Keratinocyte (primary cell): ENCODE measurements around the gene ALOXE3. TPM values are rescaled to one million over a fixed set of nuclear protein-coding genes. Genes with fewer than 3 reads are reported as not detected.

ENCODE experiments used
- DNase-seq: peaks from one replicate; pipeline ENCODE4 v3.0.0-alpha.2; 2011; ENCODE audit warnings: low read depth, missing footprints, low spot score
- FAIRE-seq: peaks from 2 replicates; lab custom pipeline; 2011; peaks lifted over from hg19 to GRCh38; lab: Jason Lieb, UNC
- H2AFZ ChIP-seq: 2 replicates; pipeline ENCODE4 v1.6.0; 2012; ENCODE audit warnings: low read length, control low read depth, inconsistent platforms; ENCODE audit not compliant: control insufficient read depth
- H3K27ac ChIP-seq: 2 replicates; pipeline ENCODE4 v1.5.1; 2011; ENCODE audit warnings: low read length; ENCODE audit not compliant: control insufficient read depth, insufficient read depth
- H3K27me3 ChIP-seq: 3 replicates; pipeline ENCODE4 v1.6.0; 2011; ENCODE audit warnings: low read length; ENCODE audit not compliant: control insufficient read depth, insufficient read depth; ENCODE audit errors: extremely low read depth
- H3K36me3 ChIP-seq, 2 experiments: 2 replicates in 1 of 2; 3 replicates in 1 of 2; pipeline ENCODE4 v1.5.1; 2011; ENCODE audit warnings: low read length in 2 of 2, mild to moderate bottlenecking in 1 of 2; ENCODE audit not compliant: control insufficient read depth in 2 of 2, insufficient read depth in 2 of 2; ENCODE audit errors: extremely low read depth in 1 of 2
- H3K4me1 ChIP-seq: 3 replicates; pipeline ENCODE4 v1.5.1; 2011; ENCODE audit warnings: low read length; ENCODE audit not compliant: control insufficient read depth, insufficient read depth; ENCODE audit errors: extremely low read depth
- H3K4me2 ChIP-seq: 3 replicates; pipeline ENCODE4 v1.6.0; 2011; ENCODE audit warnings: low read depth, low read length; ENCODE audit not compliant: control insufficient read depth, insufficient read depth; ENCODE audit errors: extremely low read depth
- H3K4me3 ChIP-seq, 3 experiments: fragments of 200-600 bp in 1 of 3; sonication (generic) in 1 of 3; 2 replicates in 2 of 3; 3 replicates in 1 of 3; pipeline ENCODE4 v1.5.1; 2011 to 2016; ENCODE audit warnings: low read length in 3 of 3, mild to moderate bottlenecking in 3 of 3, control low read depth in 2 of 3, inconsistent platforms in 1 of 3, low read depth in 1 of 3, mixed read lengths in 1 of 3, mixed run types in 1 of 3, moderate library complexity in 1 of 3; ENCODE audit not compliant: control insufficient read depth in 2 of 3, insufficient read depth in 2 of 3; ENCODE audit errors: extremely low read depth in 1 of 3
- H3K79me2 ChIP-seq: 2 replicates; pipeline ENCODE4 v1.6.0; 2012; ENCODE audit warnings: low read length; ENCODE audit not compliant: control insufficient read depth, insufficient read depth
- H3K9ac ChIP-seq: 3 replicates; pipeline ENCODE4 v1.6.0; 2011; ENCODE audit warnings: low read length; ENCODE audit not compliant: control insufficient read depth, insufficient read depth; ENCODE audit errors: extremely low read depth
- H3K9me1 ChIP-seq: 3 replicates; pipeline ENCODE4 v1.6.0; 2011; ENCODE audit warnings: low read length; ENCODE audit not compliant: control insufficient read depth, insufficient read depth; ENCODE audit errors: extremely low read depth
- H3K9me3 ChIP-seq: 2 replicates; pipeline ENCODE4 v1.5.1; 2012; ENCODE audit warnings: low read depth, low read length; ENCODE audit not compliant: control insufficient read depth
- H4K20me1 ChIP-seq: 3 replicates; pipeline ENCODE4 v1.6.0; 2011; ENCODE audit warnings: low read length; ENCODE audit not compliant: control insufficient read depth, insufficient read depth; ENCODE audit errors: extremely low read depth
- CTCF ChIP-seq, 3 experiments: IDR thresholded peaks in 1 of 3; conservative IDR thresholded peaks in 1 of 3; optimal IDR thresholded peaks in 1 of 3; 2 replicates in 2 of 3; 3 replicates in 1 of 3; pipeline versions ENCODE3 to v1.5.1; 2011; ENCODE audit warnings: low read length in 3 of 3, mild to moderate bottlenecking in 3 of 3, moderate library complexity in 2 of 3, control low read depth in 1 of 3, inconsistent platforms in 1 of 3; ENCODE audit not compliant: insufficient read depth in 2 of 3; ENCODE audit errors: extremely low read depth in 1 of 3
- EZH2 ChIP-seq: IDR thresholded peaks from one replicate; pipeline ENCODE4 v1.6.1; 2012; ENCODE audit warnings: inconsistent platforms, mild to moderate bottlenecking, low read length, moderate library complexity
- dilution Hi-C: fragments of 300-500 bp; cut with MboI; formaldehyde crosslinking; loops from one replicate; pipeline ENCODE4 v1.7.0; 2020; ENCODE audit warnings: low sequenced_read_pairs; ENCODE audit not compliant: extremely low pct_ligation_motif_present
- polyA plus RNA-seq, 5 experiments: library from polyadenylated mRNA; depleted of rRNA in 3 of 5; stranded (reverse) in 3 of 5; stranded (forward) in 1 of 5; unstranded in 1 of 5; fragments of >200 nt; gene quantifications; 1 replicate in 1 of 5; 2 replicates in 3 of 5; 3 replicates in 1 of 5; pipeline versions ENCODE4 v1.2.1 to v1.2.3, GENCODE V29; 2011 to 2012; ENCODE audit warnings: missing spikeins in 2 of 5, low read depth in 1 of 5, low replicate concordance in 1 of 5

ALOXE3 gene
- polyA plus RNA-seq, 1 donor (not counting 4 experiments of a cell fraction or from before 2014, with no cell fraction given): 2.7 TPM

GRCh38 chr17:8091033-8091687 lies 27.2 kb downstream of the ALOXE3 start:
- no peak for TF ChIP-seq EZH2
- no peak for TF ChIP-seq CTCF (optimal IDR thresholded peaks at IDR 0.05 in 1 of 3, IDR thresholded peaks at IDR 0.05 in 1 of 3, conservative IDR thresholded peaks at IDR 0.05 in 1 of 3; ENCODE audit: extremely low read depth in 1 of 3, insufficient read depth in 2 of 3, low read length in 3 of 3)

GRCh38 chr17:8089728-8090127 lies 28.6 kb downstream of the ALOXE3 start:
- peaks cover 2% of the 10 kb centered on the region for H3K4me1 ChIP-seq
- H3K9me1 ChIP-seq: no peaks in the 10 kb centered on the region
- no peaks in the 10 kb centered on the region for H4K20me1 ChIP-seq
- no peaks in the 10 kb centered on the region for H3K9me3 ChIP-seq
- no peaks in the 10 kb centered on the region for H3K79me2 ChIP-seq
- H2AFZ ChIP-seq: no peak overlapping the region
- no peak overlapping the region for H3K4me2 ChIP-seq
- H3K9ac ChIP-seq: no peak overlapping the region
- no peak overlapping the region for H3K4me3 ChIP-seq
- no peak for DNase-seq
- FAIRE-seq: no peak
- dilution Hi-C loops: no loop called here
- H3K27ac ChIP-seq: no peak overlapping the region
- TF ChIP-seq CTCF (optimal IDR thresholded peaks at IDR 0.05 in 1 of 3, IDR thresholded peaks at IDR 0.05 in 1 of 3, conservative IDR thresholded peaks at IDR 0.05 in 1 of 3; ENCODE audit: extremely low read depth in 1 of 3, insufficient read depth in 2 of 3, low read length in 3 of 3): no peak
- TF ChIP-seq EZH2: no peak
- no peaks in the 10 kb centered on the region for H3K36me3 ChIP-seq
- peaks cover 18% of the 10 kb centered on the region for H3K27me3 ChIP-seq

More at GRCh38 chr17:8091033-8091687, 27.2 kb downstream of the ALOXE3 start:
- Histone ChIP-seq H3K4me2 (no peak overlapping the region), H3K4me3 (no peak overlapping the region), H2AFZ (no peak overlapping the region), H4K20me1 (no peaks in the 10 kb centered on the region), H3K9me1 (no peaks in the 10 kb centered on the region), H3K4me1 (peaks cover 2% of the 10 kb centered on the region), H3K36me3 (no peaks in the 10 kb centered on the region), H3K9me3 (no peaks in the 10 kb centered on the region), H3K9ac (no peak overlapping the region), H3K27me3 (peaks cover 18% of the 10 kb centered on the region), H3K79me2 (no peaks in the 10 kb centered on the region), H3K27ac (no peak overlapping the region)
- FAIRE-seq: no peak
- dilution Hi-C loops: no loop called here
- no peak for DNase-seq
